Measurements from ENCODE around the gene AXDND1. TPM values are rescaled to one million over a fixed set of nuclear protein-coding genes. Genes with fewer than 3 reads are reported as not detected.

The AXDND1 gene
- total and polyA plus RNA-seq, 12 donors: 0.03 to 0.17 (median 0.15) TPM; not detected in 8

Other genes starting within 250 kb of the AXDND1 start
- 10 to 100 TPM in 9 of 10 donors, 1 to 10 TPM in 1; 7.9 to 14.4 (median 11.3) TPM for gene ABL2, start 136.3 kb upstream of the AXDND1 start, total RNA-seq
- gene ABL2, start 136.3 kb upstream of the AXDND1 start, polyA plus RNA-seq: 1 to 10 TPM; 2.5 TPM
- 10 to 100 TPM in 2 of 10 donors, 1 to 10 TPM in 8; 5.5 to 19.4 (median 7.6) TPM for gene SOAT1, start 72.2 kb upstream of the AXDND1 start, total RNA-seq
- 1 to 10 TPM; 2.6 to 3.0 TPM for gene SOAT1, start 72.2 kb upstream of the AXDND1 start, polyA plus RNA-seq
- gene NPHS2, start 210.0 kb downstream of the AXDND1 start, total RNA-seq: not detected
- not detected for gene NPHS2, start 210.0 kb downstream of the AXDND1 start, polyA plus RNA-seq
- under 1 TPM in 1 of 10 donors, not detected in 9; 0.07 TPM for gene TDRD5, start 225.9 kb downstream of the AXDND1 start, total RNA-seq
- gene TDRD5, start 225.9 kb downstream of the AXDND1 start, polyA plus RNA-seq: not detected

Measured in heart right ventricle (tissue), 12 donors.